Hematopoietic multipotent progenitor cell treated with erythropoietin and hydrocortisone succinate and interleukin-3 and kit ligand, for 17 days (in vitro differentiated cells): ENCODE data around the gene ROCK2.

Experiments
- DNase-seq: peaks from one replicate; pipeline ENCODE4 v3.0.0-alpha.2; 2015; ENCODE audit warnings: low spot score

The ROCK2 gene

DNA sequence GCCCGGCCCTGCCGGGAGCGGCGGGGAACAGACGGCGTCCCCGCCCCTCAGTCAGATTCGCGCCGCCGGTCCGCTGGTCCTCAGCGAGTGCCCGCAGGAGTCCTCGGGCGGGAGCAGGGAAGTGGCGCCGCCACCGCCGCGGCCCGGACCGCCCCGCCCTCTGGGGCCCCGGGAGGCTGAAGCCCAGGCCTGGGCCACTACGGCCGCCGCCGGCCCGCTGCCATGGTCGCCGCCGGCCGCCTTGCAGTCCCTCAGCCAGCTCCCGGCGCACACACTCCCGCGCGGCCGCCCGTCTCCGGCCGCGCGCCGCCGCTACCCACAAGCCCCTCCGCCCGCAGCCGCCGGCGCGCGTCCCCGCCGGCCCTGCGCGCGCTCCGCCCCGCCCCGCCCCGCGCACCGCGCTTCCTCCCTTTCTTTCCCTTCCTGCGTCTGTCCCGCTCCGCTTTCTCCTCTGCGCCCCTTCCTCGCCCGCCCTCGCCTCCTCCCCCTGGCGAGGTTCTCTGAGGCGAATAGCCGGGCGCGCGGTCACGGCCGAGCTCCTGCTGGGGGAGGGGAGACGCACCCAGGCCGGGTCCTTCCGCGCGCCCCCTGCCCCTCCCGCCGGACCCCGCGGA is at the start of gene ROCK2:
Gene ROCK2 (minus strand): TSS at position 295 of the 614 bp plus-strand sequence. CDS start 500 bp downstream, outside the sequence.
- peak; percentile 55 for DNase-seq

DNA sequence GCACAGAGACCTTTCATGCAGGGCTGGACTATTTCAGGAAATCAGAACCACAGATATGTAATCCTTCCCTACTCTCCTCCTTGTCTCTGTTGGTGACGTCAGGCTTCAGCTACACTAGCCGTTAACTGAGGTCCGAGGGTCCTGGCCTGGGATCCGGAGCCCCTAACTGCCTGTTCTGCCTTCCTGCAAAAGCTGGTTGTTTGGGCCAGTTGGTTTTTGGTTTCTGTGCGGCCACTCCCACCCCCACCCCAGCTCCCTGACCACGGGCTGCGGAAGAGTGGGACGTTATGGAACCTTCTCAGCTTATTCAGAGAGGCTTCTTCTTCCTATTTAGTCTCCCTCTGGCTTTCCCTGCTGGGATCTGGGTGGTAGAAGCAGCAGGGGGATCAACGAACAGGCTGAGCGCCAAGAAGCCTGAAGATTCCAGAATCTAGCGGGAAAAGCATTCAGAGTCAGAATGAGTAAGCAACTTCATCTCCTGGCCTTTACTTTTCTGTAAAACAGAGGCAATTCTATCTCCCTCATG is 49.3 kb upstream of the ROCK2 start:
- DNase-seq: no peak

DNA sequence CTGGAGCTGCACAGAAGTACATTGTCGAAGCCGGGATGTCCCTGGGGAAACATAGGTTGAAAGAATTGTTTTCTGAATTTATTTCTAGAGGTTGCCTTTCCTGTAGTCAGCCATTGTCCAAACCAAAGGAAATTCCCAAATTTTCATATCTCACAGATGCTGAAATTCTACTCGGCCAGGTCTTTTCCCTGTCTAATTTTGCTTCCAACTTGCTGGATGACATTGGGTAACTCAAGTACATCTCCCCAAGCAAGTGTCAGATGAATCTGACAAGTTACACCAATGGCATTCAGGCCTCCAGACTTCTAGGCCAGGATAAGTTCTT is 47.5 kb upstream of the ROCK2 start:
- DNase-seq: no peak

DNA sequence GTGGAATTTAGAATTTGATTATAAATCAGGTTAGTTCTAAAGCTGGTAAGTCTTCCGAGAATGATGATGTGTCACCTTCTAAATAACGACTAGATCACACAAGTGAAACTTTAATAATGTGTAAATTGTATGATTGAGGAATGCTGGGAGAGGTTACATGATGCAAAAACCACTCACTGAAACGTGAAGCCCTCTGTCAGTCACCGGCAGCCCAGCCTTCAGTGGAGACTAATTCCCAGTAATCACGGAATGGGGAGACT is 45.9 kb upstream of the ROCK2 start:
- no peak for DNase-seq

DNA sequence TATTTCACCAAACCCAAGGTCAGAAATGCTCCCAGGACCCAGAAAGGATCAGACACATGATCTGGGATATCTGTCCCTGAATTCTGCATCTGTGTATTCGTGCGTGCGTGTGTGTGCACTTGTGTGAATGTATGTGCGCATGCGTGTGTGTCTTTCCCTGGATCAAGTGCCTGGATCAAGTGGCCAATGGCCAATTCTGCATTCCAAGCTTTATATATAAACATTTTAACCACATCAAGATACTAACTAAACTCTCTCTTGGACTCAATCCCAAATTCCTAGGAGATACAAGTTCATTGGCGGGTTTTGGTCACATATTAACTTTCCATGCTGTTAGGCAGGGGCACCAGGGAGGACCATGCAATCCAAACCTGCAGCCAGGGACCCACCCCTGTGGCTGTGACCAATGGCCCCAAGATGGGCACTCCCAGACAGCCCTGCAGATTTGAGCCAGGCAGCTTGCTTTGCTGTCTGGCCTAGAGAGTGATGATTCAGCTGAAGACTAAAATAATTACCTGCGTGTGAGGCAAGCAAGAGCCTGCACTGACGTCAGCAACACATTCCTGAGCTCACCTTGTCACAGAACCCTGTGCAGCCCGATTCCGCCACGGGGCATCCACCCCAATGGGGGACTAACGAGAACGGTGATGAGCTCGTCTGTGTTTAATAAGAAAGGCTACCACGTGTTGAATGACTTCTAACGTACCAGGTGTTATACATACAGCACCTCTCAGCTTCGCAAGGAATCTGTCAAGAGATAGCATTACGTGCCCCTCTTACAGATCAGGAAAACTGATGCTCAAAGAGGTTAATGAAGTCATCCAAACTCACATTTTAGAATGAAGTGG is 45.3 kb upstream of the ROCK2 start:
- DNase-seq: no peak

DNA sequence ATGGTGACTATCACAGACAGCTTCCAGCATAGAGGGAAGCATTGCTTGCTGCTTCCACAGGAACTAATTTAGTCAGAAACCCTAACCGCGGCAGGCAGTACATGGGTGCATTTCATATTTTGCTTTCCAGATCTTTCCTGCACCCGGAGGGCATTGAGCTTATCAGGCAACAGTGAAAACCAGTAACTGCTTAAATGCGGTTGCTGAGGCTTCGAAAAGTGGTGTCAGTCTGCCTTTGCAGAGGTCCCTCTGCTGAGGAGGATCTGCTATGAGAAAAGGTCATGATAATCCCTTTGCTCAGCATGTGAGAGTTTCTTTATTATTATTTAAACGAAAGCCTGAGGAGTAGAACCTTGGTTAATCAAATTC is 44.6 kb upstream of the ROCK2 start:
- no peak for DNase-seq

DNA sequence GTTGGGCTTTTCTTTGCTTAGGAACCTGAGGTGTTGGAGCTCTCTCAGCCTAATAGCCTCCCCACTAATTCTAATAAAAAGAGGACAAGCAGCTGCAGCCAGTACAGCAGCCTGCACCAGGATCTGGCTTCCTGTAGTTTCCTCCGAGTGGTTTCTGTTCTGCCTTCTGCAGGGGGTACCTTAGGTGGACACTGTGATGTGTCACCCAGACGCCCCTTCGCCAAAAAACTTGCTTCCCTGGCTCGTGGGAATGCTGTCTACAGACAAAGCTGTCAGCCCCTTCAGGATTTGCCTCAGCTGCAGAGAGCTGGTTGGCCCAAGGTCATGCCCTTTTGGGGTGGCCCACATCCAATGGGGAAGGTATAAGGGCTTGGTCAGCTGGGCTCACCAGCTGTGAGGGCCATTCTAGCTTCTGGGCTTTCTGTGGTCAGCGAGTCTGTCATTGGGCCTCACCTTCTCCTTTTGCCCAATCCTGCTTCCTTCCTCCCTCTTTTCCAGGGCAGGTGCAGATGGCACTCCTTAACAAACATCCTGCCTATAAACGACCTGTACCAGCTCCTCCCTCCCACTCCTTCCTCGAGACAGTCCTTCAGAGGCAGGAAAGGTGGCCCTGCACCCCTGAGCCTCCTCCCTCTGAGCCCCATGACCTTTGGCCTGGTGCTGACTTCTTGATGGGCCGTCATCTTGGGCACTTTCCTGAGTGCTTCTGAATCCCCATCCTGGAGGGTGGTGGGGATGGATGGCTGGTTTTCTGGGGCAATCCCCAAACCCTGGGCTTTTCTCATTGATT is 44.0 kb upstream of the ROCK2 start:
- no peak for DNase-seq

DNA sequence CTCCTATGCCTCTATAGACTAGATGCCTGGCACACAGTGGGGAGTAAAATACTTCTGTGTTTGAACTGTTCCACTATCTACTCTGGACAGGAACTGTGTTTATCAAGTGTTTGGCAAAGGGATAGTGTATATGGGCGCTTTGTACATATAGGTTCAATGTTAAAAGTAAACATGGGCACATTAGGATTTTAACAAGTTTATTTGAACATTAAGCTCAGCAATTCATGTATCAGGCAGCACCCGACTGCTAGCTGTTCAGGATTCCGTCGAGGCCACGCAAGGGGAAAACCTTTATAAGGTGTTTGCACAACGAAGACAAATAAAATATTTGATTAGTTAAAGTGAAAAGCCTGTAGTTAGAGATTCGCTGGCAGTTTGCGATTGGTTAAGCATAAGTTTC is 43.4 kb upstream of the ROCK2 start:
- DNase-seq: peak; percentile 66

DNA sequence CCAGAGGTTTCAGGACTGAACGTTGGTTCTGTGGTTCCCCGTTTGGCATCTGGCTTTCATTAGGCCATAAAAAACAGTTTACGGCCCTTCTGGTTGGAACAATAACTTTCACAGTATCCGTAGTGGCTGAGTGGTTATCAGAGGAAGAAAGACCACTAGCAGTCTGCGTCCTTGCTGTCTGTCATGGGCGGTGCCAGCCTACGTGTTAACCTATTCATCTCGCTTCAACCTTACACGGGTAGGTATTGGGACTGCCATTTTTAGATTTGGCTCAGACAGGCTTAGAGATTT is 42.6 kb upstream of the ROCK2 start:
- peak; percentile 26 for DNase-seq

DNA sequence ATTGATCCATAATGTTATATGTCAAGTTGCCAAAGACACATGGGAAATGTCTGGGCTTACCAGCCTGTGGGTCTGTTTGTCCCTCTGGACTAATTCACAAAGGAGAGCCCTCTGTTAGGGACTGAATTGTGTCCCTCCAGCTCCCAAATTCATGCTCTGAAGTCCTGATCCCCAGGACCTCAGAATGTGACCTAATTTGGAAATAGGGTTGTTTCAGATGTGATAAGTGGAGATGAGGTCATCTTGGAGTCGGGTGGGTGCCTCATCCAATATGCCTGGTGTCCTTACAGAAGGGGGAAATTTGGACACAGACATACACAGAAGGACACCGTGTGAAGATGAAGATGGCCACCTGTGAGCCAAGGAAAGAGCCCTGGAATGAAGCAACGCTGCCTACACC is 41.4 kb upstream of the ROCK2 start:
- peak; percentile 30 for DNase-seq

DNA sequence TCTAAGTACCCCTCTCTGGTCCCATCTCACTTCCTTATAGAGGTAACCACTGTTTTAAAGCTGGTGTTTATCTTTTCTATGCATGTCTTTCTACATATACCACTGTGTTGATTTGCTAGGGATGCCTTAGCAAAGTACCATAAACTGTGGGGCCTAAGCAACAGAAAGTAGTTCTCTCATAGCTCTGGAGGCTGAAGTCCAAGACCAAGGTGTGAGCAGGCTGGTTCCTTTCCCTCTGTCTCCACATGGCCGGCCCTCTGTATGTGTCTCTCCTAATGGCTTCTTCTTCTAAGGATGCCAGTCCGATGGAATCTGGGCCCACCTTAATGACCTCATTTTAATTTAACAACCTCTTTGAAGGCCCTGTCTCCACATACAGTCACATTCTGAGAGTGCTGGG is 40.8 kb upstream of the ROCK2 start:
- no peak for DNase-seq

DNA sequence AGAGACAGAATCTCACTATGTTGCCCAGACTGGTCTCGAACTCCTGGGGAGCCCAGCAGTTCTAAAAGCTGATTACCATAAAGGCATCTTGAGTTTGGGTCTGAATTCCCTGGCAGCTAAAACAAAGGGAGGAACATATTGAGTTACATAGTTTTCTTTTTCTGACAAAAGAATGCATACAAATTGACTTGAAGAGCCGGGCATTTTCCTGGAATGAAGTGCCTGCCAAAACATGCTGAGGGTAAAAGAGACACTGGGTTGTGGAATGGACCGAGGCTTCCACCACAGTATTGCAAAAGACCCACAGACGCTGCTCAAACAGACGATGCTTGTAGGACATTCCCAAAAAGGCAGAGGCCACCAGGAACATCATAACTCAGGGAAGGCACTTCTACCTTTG is 35.1 kb upstream of the ROCK2 start:
- no peak for DNase-seq

DNA sequence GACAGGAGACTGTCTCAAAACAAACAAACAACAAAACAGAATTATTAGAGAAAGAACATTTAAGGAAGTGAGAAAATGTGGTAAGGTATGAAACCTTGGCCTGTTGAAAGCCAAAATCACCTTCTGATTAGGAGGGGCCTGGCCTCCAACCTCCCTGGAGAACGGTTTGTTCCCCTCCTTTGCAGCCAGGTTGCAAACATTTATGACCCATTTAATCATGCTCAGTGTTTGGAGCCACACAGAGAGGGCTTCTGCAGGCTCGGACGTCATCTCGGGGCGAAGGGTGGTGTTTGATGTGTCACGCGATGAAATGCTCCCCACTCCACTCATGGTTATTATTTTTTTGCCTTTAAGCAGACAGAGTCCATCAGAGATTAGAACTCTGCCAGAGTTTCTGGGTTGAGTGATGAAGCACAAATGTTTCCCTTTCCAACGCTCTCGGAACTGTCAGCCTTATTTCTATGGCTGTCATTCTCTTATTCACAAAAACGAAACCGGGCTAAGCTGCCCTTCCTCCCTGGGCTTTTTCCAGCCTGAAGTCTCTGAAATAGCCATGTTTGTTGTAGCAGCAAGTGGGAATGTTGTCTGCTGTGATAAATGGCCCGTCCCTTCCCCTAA is 33.6 kb upstream of the ROCK2 start:
- no peak for DNase-seq

DNA sequence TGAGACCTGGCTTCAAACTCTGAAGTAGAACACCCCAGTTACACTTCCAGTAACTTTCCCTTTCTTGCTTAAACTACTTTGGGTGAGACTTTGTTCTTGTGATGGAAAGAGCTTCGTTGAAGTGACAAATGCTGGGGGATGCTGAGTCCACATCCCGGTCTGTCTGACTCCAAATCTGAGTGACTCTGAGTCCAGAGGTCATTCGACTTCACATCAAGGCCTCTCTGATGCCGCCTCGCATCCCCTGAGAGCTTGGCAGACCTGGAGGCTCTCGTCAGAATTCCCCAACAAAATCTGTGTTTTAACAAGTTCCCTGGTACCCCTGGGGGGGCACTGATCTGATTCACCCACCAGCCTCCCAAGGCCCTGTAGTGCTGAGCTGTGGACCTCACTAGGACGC is 31.6 kb upstream of the ROCK2 start:
- DNase-seq: no peak

DNA sequence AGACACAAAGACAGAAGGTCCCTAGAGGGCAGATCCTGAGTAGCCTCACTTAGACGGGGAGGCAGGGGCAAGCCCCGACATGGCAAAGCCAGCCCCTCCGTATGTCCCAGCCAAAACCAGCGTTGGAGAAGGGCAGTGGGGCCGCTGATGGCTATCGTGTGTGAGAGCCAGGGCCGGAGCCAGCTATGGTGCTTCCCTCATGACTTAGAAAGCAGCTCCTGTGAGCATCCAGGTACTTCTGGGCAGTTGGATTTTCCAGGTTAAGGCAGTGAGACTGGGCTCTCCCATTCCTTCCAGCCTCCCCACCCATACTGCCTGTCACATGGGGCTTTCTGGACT is 31.2 kb upstream of the ROCK2 start:
- DNase-seq: no peak

DNA sequence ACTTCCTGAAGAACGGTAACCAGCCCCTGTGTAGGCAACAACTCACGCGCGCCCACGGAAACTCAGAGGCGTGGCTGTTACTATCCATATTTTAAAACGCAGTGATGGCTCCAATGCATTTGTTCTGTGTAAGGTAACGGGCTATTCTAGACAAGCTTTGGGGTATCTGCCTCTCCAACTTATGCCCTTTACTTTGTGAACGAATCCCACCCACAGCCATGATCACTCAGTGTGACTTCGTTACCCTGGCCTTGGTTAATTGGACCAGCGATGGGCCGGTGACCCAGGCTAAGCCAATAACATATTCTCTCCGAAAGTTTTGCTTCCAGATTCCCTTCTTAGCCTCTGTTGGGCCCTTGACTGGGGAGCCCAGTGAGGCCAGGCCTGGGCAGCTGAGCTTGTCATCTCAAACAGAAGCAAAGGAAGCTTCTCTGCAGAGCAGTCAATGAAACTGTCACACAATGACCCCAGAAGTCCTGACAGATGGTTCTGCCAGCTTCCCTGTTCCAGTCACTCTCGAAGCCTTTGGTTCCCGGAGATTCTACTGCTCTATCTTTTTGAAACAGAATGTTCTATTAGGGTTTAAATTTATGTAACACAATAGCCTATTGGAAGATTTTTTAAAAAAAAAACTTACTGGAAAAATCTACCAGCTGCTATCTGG is 30.7 kb upstream of the ROCK2 start:
- no peak for DNase-seq

DNA sequence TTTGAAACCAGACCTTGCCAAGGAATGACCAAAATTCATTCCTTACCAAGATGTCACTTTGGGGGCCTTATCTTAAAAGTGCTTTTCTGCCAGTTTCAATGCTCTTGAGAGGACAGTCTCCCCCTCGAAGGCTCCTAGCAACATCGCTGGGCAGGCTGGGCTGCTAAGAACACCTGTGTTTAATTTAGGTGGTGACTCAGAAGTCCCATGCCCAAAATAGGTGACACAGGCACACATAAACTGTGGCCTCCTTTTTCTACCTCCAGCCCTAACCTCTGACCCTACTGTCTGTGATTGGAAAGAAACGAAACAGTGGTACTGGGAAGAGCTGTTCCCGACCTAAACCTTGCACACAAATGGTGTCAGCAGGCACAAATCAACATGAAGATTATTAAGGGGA is 28.7 kb upstream of the ROCK2 start:
- no peak for DNase-seq

DNA sequence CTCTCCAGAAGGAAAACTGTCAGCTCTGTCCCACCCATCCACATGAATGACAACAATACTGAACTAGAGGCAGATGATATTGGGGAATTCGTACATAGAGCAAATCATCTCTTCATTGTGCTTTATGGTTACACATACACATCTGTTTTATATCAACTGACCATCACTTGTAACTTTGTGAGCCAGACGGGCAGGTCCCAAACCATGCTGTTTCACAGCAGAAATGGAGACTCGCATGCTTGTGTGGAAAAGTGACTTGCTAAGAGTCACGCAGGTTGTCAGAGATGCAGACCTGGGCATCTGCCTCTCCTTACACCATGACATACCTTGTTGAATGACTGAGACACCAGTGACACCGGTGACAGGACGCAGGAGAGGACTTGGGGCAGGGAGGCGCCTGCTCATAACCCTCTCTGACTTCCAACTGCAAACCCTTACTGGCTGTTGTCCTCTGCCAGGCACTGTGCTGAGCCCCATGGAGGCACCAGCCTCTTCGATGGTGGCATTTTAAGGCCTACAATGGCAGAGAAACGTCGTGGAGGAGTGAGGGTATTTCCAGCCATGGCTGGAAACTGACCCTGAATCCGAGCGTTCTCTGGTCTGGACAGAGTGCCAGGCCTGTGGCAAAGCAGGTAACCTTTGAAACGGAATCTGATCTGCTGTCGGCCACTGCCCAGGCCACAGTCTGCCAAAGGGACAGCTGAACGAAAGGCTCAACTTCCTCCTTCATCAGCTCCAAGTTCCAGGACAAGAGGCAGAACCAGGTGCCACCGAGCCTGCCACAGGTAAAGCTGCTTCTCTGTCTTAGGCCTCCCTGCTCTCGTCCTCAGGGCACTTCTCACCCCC is 26.9 kb upstream of the ROCK2 start:
- no peak for DNase-seq

DNA sequence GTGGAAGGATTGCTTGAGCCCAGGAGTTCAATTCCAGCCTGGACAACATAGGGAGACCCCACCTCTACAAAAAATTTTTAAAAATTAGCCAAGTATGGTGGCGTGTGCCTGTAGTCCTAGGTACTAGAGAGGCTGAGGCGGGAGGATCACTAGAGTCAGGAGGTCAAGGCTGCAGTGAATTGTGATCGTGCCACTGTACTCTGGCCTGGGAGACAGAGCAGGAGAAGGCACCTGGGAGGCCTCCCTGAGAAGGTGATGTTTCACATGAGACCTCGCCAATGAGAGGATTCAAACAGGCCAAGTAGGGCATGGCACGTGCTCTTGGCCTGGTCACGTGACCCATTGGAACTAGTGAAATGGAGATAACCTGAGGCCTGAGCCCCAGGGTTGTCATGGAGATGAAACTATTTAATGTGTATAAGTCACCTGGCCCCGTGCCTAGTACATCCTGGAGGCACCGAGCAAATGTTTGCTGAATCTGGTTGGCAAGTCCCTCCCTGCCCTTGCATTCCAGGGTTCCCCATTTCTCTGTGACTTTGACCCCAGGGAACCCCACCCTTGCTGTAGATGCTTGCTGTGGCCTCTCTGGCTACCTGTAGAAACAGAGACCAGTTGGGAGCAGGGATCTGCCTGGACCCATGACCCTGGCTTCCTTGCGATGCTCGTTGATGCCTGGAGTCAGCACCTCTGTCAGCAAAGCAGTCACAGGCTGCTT is 26.1 kb upstream of the ROCK2 start:
- DNase-seq: no peak

DNA sequence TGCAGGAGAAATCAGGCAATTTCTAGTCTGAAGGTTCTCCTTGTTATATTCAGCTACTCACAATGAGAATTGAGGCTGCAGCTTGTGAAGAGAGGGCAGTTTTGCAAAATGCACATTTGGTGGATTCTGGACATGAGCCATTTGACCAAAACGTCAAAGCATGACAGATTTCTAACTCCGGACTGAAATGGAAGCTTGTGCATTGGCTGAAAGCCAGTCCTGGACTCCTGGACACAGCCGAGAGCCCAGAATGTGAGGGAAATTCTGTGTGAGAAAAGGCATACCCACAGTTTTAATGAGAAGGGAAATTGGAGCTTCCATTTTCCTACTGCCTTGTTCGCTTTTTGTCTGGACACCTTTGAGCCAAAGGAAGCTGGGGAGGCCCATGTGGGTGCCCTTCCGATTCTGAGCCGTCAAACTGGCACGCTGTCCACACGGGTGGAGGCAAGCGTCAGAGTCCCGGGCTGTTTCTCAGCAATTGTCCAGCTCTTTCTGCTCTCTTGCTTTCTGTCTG is 23.7 kb upstream of the ROCK2 start:
- DNase-seq: no peak
